ENCODE results near the gene SMIM7. TPM values are rescaled to one million over a fixed set of nuclear protein-coding genes. Genes with fewer than 3 reads are reported as not detected.

The SMIM7 gene
- total and polyA plus RNA-seq, 5 donors, result 42.7 to 62.6 (median 48.5) TPM

DNA sequence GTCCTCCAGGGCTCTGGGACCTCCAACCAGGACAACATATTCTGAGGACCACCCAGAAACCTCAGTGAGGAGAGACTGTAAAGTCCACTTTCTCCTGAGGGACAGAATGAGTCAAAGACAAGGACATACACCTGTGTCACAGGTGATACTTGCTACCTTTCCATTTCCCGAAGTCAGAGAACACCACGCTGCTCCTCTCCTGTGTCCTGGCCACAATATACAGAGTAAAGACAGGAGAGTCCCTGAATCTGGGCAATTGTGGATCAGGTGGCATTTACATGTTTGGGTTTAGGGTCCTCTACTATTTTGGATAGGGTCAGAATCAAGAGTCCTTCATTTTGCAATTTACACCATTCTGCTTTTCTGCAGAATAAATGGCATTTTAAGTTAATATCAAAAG, 36.9 kb downstream of the SMIM7 start:
- ATAC-seq, result no peak
- DNase-seq, result no peak
- H3K4me1 ChIP-seq (ENCODE audit: control insufficient read depth, insufficient read depth, low read length), result peaks cover 25% of the 10 kb centered on the region
- 95% methylated on average over 2 of the region's 2 CpGs for WGBS
- no peak overlapping the region for H3K4me3 ChIP-seq (ENCODE audit: low read length)
- no peaks in the 10 kb centered on the region for H3K9me3 ChIP-seq (ENCODE audit: control insufficient read depth, low read length)
- no peak overlapping the region for H3K27ac ChIP-seq (ENCODE audit: low read length)
- H3K27me3 ChIP-seq (ENCODE audit: control insufficient read depth, insufficient read depth), result no peaks in the 10 kb centered on the region
- intact Hi-C loops (cut with DNase I), result loop anchor here in 1 of 4 donors (10.0 kb wide), 1 partner anchor 48 kb away; the partner anchor contains the start of gene SLC35E1

DNA sequence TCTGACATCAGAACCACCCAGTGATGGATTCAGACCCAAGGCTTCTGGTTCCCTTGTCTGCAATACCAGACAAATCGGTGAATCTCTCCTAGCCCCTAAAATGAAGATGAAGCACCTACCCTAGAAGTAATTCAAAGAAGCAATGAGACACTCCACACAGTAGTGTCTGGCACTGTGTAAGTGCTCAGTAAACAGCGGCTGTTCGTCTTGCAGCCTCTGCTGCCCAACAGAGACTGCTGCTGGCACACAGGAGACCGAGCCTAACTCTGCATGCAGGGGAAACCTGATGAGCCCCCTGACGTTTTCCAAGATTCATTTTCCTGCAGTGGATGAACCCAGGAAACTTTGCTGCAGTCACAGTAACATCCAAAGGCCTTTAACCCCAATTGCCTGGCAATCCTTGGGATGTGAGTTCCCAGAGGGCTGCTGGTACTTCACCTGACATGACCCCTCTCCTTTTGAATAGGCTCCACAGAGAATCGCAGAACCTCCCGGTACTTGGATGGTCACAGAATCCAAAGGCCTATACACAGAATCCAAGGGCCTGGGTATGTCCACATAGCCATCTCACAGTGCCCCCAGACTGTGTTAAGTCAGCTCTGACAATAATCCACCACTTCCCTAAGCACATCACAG, 38.7 kb downstream of the SMIM7 start:
- peaks cover 31% of the 10 kb centered on the region for H3K4me1 ChIP-seq (ENCODE audit: control insufficient read depth, insufficient read depth, low read length)
- intact Hi-C loops (cut with DNase I), result loop anchor here in 1 of 4 donors (10.0 kb wide), 1 partner anchor 46 kb away; the partner anchor contains the start of gene SLC35E1
- no peaks in the 10 kb centered on the region for H3K9me3 ChIP-seq (ENCODE audit: control insufficient read depth, low read length)
- 73% methylated on average over 7 of the region's 7 CpGs for WGBS
- no peak for DNase-seq
- no peak overlapping the region for H3K4me3 ChIP-seq (ENCODE audit: low read length)
- H3K27ac ChIP-seq (ENCODE audit: low read length), result no peak overlapping the region
- H3K27me3 ChIP-seq (ENCODE audit: control insufficient read depth, insufficient read depth), result no peaks in the 10 kb centered on the region
- no peak for ATAC-seq

DNA sequence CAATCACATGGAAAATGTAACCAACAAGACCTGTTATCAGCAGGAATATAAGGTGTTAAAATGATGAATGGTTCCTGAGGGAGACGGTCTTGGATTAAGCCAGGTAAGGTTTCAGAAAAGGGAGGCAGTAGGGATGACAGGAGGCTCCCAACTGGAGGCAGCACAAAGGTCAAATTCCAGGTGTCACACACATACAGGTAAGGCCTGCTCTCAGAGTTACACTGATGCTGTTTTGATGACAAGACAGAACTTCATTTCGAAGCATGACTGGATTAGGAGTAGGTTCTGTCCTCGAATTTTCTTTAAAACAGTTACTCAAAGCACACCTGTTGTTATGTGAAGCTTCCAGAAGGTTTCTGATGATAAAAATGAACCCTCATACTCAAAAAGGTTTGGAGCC, 39.4 kb downstream of the SMIM7 start:
- no peaks in the 10 kb centered on the region for H3K9me3 ChIP-seq (ENCODE audit: control insufficient read depth, low read length)
- peaks cover 33% of the 10 kb centered on the region for H3K4me1 ChIP-seq (ENCODE audit: control insufficient read depth, insufficient read depth, low read length)
- WGBS, result 79% methylated on average over 3 of the region's 3 CpGs
- H3K4me3 ChIP-seq (ENCODE audit: low read length), result no peak overlapping the region
- H3K27me3 ChIP-seq (ENCODE audit: control insufficient read depth, insufficient read depth), result no peaks in the 10 kb centered on the region
- no peak for DNase-seq
- peak overlapping the region; percentile 8 for H3K27ac ChIP-seq (ENCODE audit: low read length)
- ATAC-seq, result no peak
- intact Hi-C loops (cut with DNase I), result loop anchor here in 1 of 4 donors (10.0 kb wide), 1 partner anchor 46 kb away; the partner anchor contains the start of gene SLC35E1

DNA sequence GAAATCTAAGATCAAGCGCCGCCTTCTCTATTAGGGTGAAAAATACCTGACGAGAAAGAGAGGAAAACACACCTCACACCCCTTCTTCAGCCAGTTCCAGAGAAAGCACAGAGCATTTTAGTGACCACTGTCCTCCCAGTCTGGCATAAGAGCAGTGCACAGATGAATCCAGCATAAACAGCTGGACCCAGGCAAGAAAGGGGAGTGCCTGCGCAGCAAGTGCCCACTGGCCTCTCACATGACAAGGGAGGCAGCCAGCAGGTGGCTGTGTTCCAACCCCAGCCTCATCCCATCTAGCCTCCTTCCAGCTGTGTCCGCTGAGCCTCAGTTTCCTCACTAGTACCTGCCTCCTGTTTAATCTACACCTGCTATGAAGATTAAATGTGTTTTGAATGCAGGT, 39.9 kb downstream of the SMIM7 start:
- ATAC-seq (no peak), DNase-seq (no peak)
- H3K4me1 ChIP-seq (ENCODE audit: control insufficient read depth, insufficient read depth, low read length), result peaks cover 31% of the 10 kb centered on the region
- H3K27me3 ChIP-seq (ENCODE audit: control insufficient read depth, insufficient read depth), result no peaks in the 10 kb centered on the region
- peak overlapping the region; percentile 8 for H3K27ac ChIP-seq (ENCODE audit: low read length)
- WGBS, result 75% methylated on average over 5 of the region's 5 CpGs
- H3K4me3 ChIP-seq (ENCODE audit: low read length), result no peak overlapping the region
- H3K9me3 ChIP-seq (ENCODE audit: control insufficient read depth, low read length), result no peaks in the 10 kb centered on the region
- intact Hi-C loops (cut with DNase I), result loop anchor here in 1 of 4 donors (10.0 kb wide), 1 partner anchor 45 kb away; the partner anchor contains the start of gene SLC35E1

DNA sequence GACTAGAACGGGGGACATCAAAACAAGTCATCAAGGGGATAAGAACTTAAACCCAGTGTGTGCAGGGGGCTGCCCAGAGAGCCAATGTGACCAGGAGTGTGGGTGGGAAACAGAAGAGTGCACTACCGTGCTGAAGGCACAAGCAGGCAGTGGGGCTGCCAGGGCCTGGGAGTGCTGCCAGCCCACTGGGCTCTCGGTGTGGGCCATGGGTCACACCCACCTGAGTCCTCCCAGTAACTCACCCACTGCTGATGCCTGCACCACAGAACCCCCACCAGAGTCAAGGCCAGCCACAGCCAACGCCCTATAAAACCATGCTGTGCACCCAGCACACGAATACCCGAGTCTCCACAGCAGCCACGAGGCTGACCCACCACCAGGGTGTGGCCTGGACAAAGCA, 40.5 kb downstream of the SMIM7 start:
- Histone ChIP-seq H3K27ac (ENCODE audit: low read length) (no peak overlapping the region), H3K9me3 (ENCODE audit: control insufficient read depth, low read length) (no peaks in the 10 kb centered on the region), H3K4me1 (ENCODE audit: control insufficient read depth, insufficient read depth, low read length) (peaks cover 31% of the 10 kb centered on the region), H3K4me3 (ENCODE audit: low read length) (no peak overlapping the region), H3K27me3 (ENCODE audit: control insufficient read depth, insufficient read depth) (no peaks in the 10 kb centered on the region)
- intact Hi-C loops (cut with DNase I), result no loop called here
- ATAC-seq, result peak; percentile 51 to 54
- 48% methylated on average over 7 of the region's 7 CpGs for WGBS
- peak; percentile 31 to 77 (median 71) for DNase-seq

DNA sequence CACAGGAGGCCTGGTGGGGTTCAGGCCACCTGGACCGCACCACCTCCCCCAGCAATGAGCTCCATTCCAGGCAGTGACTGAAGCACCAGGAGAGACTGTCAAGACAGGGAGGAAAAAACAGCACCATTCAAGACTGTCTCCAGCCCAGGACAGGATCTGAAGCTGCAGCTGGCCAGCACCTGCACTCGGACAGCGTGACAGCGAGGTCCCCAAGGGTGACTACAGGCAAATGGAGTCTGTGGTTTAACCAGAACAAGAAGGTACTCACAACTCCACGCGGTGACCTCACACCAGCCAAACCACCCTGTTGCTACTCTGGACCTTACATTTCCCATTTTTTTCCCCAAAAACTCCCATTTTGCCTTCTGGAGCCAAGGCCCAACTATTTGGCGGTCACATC, 41.7 kb downstream of the SMIM7 start:
- Histone ChIP-seq H3K4me1 (ENCODE audit: control insufficient read depth, insufficient read depth, low read length) (peaks cover 37% of the 10 kb centered on the region), H3K27ac (ENCODE audit: low read length) (no peak overlapping the region), H3K4me3 (ENCODE audit: low read length) (no peak overlapping the region), H3K9me3 (ENCODE audit: control insufficient read depth, low read length) (no peaks in the 10 kb centered on the region), H3K27me3 (ENCODE audit: control insufficient read depth, insufficient read depth) (no peaks in the 10 kb centered on the region)
- DNase-seq (no peak), ATAC-seq (no peak)
- 93% methylated on average over 7 of the region's 7 CpGs for WGBS
- intact Hi-C loops (cut with DNase I), result no loop called here

DNA sequence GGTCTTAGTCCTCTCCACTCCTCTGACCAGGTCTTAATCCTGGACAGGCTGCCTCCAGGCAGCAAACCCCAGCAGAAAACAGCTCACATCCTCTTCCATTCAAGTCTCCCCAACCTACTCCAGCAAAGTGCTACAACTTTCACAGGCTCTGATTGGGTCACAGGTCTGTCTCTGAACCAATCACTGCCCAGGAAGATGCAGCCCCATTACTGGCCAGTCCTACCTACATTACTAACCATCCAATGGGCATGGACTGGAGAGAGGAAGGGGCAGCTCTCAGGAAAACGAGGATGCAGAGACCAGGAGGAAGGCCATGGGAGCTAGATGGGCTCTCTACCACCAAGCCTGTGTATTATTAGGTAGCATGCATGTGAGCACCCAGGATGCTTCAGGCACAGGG, 44.1 kb downstream of the SMIM7 start:
- Histone ChIP-seq H3K4me1 (ENCODE audit: control insufficient read depth, insufficient read depth, low read length) (peaks cover 38% of the 10 kb centered on the region), H3K27ac (ENCODE audit: low read length) (no peak overlapping the region), H3K9me3 (ENCODE audit: control insufficient read depth, low read length) (no peaks in the 10 kb centered on the region), H3K27me3 (ENCODE audit: control insufficient read depth, insufficient read depth) (no peaks in the 10 kb centered on the region), H3K4me3 (ENCODE audit: low read length) (no peak overlapping the region)
- intact Hi-C loops (cut with DNase I), result no loop called here
- DNase-seq (no peak), ATAC-seq (no peak)
- WGBS, result 51% methylated on average over 1 of the region's 1 CpG

DNA sequence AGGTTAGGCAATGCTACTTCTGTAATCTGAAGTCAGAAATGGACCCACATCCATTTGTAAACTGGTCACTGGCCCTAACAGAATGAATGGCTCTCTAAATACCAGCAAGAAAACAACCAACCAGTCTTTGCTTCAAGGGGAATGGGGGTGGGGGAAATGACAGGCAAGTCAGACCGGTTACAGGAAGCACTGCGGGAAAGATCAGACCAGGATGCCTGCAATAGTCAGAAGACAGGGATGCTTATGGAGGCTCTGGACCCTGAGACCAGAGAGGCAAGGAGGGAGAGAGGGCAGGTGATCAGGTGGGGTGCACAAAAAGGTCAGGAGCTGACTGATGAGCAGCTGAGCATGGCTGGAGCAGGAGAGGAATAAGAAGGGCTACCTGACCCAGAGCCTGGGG, 45.0 kb downstream of the SMIM7 start:
- Histone ChIP-seq H3K27ac (ENCODE audit: low read length) (no peak overlapping the region), H3K27me3 (ENCODE audit: control insufficient read depth, insufficient read depth) (no peaks in the 10 kb centered on the region), H3K4me3 (ENCODE audit: low read length) (no peak overlapping the region), H3K4me1 (ENCODE audit: control insufficient read depth, insufficient read depth, low read length) (peaks cover 35% of the 10 kb centered on the region), H3K9me3 (ENCODE audit: control insufficient read depth, low read length) (no peaks in the 10 kb centered on the region)
- ATAC-seq, result no peak
- DNase-seq, result no peak
- intact Hi-C loops (cut with DNase I), result no loop called here
- whole genome bisulfite sequencing, result 41% methylated on average over 2 of the region's 2 CpGs

DNA sequence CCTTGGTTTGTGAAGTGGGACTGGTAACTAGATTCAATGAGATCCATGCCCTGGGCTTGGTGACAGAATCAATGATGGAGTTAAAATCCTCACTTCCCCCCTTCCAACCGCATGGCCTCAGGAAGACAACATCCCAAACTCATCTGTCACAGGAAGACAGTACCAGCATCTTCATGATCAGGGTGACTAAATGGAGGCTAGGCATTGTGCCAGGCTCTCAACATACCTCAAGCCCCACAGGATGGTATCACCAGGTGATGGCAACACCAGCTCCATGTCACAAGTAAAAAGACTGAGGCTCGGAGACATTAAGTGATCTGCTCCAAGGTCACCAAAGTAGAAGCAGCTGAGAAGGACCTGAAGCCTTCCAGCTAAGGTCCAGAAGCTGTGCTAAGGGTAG, 46.1 kb downstream of the SMIM7 start:
- 74% methylated on average over 2 of the region's 2 CpGs for WGBS

DNA sequence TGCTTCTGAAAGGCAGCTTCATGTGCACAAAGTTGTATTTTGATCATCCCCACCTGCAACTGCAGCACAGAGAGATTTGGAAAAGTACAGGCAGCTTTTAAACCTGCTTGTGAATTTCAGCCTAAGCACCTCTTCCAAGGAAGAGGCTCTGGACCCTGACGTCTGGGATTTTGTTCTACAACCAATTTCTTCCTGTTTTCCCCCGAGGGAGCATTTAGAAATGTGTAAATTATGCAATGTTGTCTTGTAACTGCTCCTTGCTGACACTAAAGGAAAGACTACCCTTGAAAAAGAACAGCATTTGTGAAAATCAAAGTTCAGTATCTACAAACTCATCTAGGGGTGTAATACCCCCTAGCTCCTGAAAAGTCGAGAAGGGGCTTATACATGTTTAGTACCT, 47.3 kb downstream of the SMIM7 start:
- H3K4me3 ChIP-seq (ENCODE audit: low read length), result no peak overlapping the region
- DNase-seq (no peak), ATAC-seq (no peak)
- H3K4me1 ChIP-seq (ENCODE audit: control insufficient read depth, insufficient read depth, low read length), result peaks cover 30% of the 10 kb centered on the region
- 46% methylated on average over 3 of the region's 3 CpGs for WGBS
- intact Hi-C loops (cut with DNase I), result no loop called here
- H3K27ac ChIP-seq (ENCODE audit: low read length), result peak overlapping the region; percentile 39
- H3K27me3 ChIP-seq (ENCODE audit: control insufficient read depth, insufficient read depth), result no peaks in the 10 kb centered on the region
- no peaks in the 10 kb centered on the region for H3K9me3 ChIP-seq (ENCODE audit: control insufficient read depth, low read length)

More for the DNA sequence above, 46.1 kb downstream of the SMIM7 start:
- no peak for ATAC-seq
- Histone ChIP-seq H3K4me3 (ENCODE audit: low read length) (no peak overlapping the region), H3K9me3 (ENCODE audit: control insufficient read depth, low read length) (no peaks in the 10 kb centered on the region), H3K27me3 (ENCODE audit: control insufficient read depth, insufficient read depth) (no peaks in the 10 kb centered on the region), H3K27ac (ENCODE audit: low read length) (no peak overlapping the region), H3K4me1 (ENCODE audit: control insufficient read depth, insufficient read depth, low read length) (peaks cover 26% of the 10 kb centered on the region)
- intact Hi-C loops (cut with DNase I), result no loop called here
- no peak for DNase-seq

DNA sequence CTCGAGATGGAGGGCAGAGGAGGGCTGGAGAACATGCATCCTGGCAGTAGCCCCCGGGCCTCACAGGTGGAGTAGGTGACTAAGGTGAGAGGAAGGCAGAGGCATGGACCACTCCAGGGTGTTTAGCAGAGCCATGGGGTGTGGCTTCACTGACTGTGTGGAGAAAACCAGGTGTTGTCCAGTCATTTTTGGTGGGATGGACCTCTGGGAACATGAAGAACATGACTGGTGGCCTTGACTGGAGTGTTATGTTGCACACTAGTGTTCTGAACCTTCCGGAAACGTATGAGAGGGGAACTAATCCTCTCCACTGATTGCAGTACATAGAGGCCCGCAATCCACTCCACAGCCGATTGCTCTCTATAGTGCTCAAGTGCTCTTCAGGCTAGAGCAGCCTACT, 48.8 kb downstream of the SMIM7 start:
- no peaks in the 10 kb centered on the region for H3K27me3 ChIP-seq (ENCODE audit: control insufficient read depth, insufficient read depth)
- H3K9me3 ChIP-seq (ENCODE audit: control insufficient read depth, low read length), result no peaks in the 10 kb centered on the region
- no peak overlapping the region for H3K4me3 ChIP-seq (ENCODE audit: low read length)
- DNase-seq (no peak), ATAC-seq (no peak)
- H3K4me1 ChIP-seq (ENCODE audit: control insufficient read depth, insufficient read depth, low read length), result peaks cover 27% of the 10 kb centered on the region
- 90% methylated on average over 6 of the region's 6 CpGs for WGBS
- intact Hi-C loops (cut with DNase I), result no loop called here
- peak overlapping the region; percentile 74 for H3K27ac ChIP-seq (ENCODE audit: low read length)
